Liver (tissue), 9 donors: ENCODE data around the gene NXPH1. TPM values are rescaled to one million over a fixed set of nuclear protein-coding genes. Genes with fewer than 3 reads are reported as not detected.

Source experiments
- DNase-seq: peaks from one replicate; pipeline ENCODE4 v3.0.0-alpha.2; 2017; ENCODE audit warnings: low spot score
- H3K27ac ChIP-seq, 2 donors: one replicate each; pipeline ENCODE4 v1.7.0; 2013; ENCODE audit warnings: inconsistent platforms in 2 of 2, low read length in 2 of 2, control low read depth in 1 of 2, low read depth in 1 of 2, mild to moderate bottlenecking in 1 of 2
- H3K27me3 ChIP-seq, 4 donors: one replicate each; pipeline versions ENCODE4 v1.6.1 to v1.7.0; 2013; ENCODE audit warnings: low read length in 3 of 4, inconsistent platforms in 1 of 4, mild to moderate bottlenecking in 1 of 4, moderate library complexity in 1 of 4; ENCODE audit not compliant: control insufficient read depth in 4 of 4, insufficient read depth in 4 of 4
- H3K36me3 ChIP-seq, 4 donors: one replicate each; pipeline versions ENCODE4 v1.6.1 to v1.7.0; 2013; ENCODE audit warnings: low read length in 3 of 4, mild to moderate bottlenecking in 3 of 4, low read depth in 1 of 4, moderate library complexity in 1 of 4; ENCODE audit not compliant: control insufficient read depth in 4 of 4, insufficient read depth in 3 of 4
- H3K4me1 ChIP-seq, 4 donors: one replicate each; pipeline versions ENCODE4 v1.6.1 to v1.7.0; 2013; ENCODE audit warnings: low read length in 3 of 4, mild to moderate bottlenecking in 3 of 4, moderate library complexity in 1 of 4; ENCODE audit not compliant: control insufficient read depth in 4 of 4, insufficient read depth in 4 of 4
- H3K4me3 ChIP-seq, 3 donors: one replicate each; pipeline versions ENCODE4 v1.6.1 to v1.7.0; 2013; ENCODE audit warnings: low read length in 3 of 3, control low read depth in 1 of 3, low read depth in 1 of 3, mild to moderate bottlenecking in 1 of 3
- H3K9ac ChIP-seq, 2 donors: one replicate each; pipeline ENCODE4 v1.7.0; 2013; ENCODE audit warnings: low read length in 2 of 2, mild to moderate bottlenecking in 2 of 2, moderate library complexity in 2 of 2, control low read depth in 1 of 2, low read depth in 1 of 2
- H3K9me3 ChIP-seq, 4 donors: one replicate each; pipeline versions ENCODE4 v1.6.1 to v1.7.0; 2013; ENCODE audit warnings: low read length in 3 of 4; ENCODE audit not compliant: control insufficient read depth in 4 of 4
- EGR1 ChIP-seq, 2 donors: IDR thresholded peaks; 2 replicates each; pipeline ENCODE4 v1.6.1; 2016 to 2018; ENCODE audit warnings: antibody characterized with exemption in 2 of 2, low read depth in 2 of 2
- FOXA1 ChIP-seq: IDR thresholded peaks from 2 replicates; pipeline ENCODE4 v1.6.1; 2016; ENCODE audit warnings: antibody characterized with exemption
- FOXA2 ChIP-seq: IDR thresholded peaks from 2 replicates; pipeline ENCODE4 v1.6.1; 2016; ENCODE audit warnings: antibody characterized with exemption
- GABPA ChIP-seq, 2 donors: IDR thresholded peaks in 1 of 2; conservative IDR thresholded peaks in 1 of 2; 2 replicates each; pipeline ENCODE4 v1.6.1; 2016; ENCODE audit warnings: antibody characterized with exemption in 2 of 2, mild to moderate bottlenecking in 1 of 2, moderate library complexity in 1 of 2
- HNF4A ChIP-seq, 2 donors: conservative IDR thresholded peaks; 2 replicates each; pipeline ENCODE4 v1.6.1; 2016; ENCODE audit warnings: antibody characterized with exemption in 2 of 2, mild to moderate bottlenecking in 2 of 2
- JUND ChIP-seq, 2 donors: IDR thresholded peaks; 2 replicates each; pipeline ENCODE4 v1.6.1; 2016; ENCODE audit warnings: antibody characterized with exemption in 2 of 2
- NR2F2 ChIP-seq: IDR thresholded peaks from 2 replicates; pipeline ENCODE4 v1.6.1; 2016; ENCODE audit warnings: antibody characterized with exemption
- RAD21 ChIP-seq, 2 donors: IDR thresholded peaks; 2 replicates each; pipeline ENCODE4 v1.6.1; 2016; ENCODE audit warnings: antibody characterized with exemption in 2 of 2, mild to moderate bottlenecking in 2 of 2
- SP1 ChIP-seq: IDR thresholded peaks from 2 replicates; pipeline ENCODE4 v1.6.1; 2018; ENCODE audit warnings: antibody characterized with exemption, mild to moderate bottlenecking
- TAF1 ChIP-seq: conservative IDR thresholded peaks from 2 replicates; pipeline ENCODE4 v1.6.1; 2016; ENCODE audit warnings: antibody characterized with exemption, mild to moderate bottlenecking
- WGBS: extraction: QIAGEN DNeasy Blood & Tissue Kit; methylation state at CpG from one replicate; pipeline ENCODE4 v1.1.7; 2013; 5-methylcytosine and 5-hydroxymethylcytosine counted together
- polyA plus RNA-seq, 2 donors: library from polyadenylated mRNA; stranded (reverse) in 1 of 2; unstranded in 1 of 2; fragments of 200-250 nt in 1 of 2; fragments of >200 nt in 1 of 2; fragmentation: Nextera tagmentation in 1 of 2; extraction: Ambion mirVana in 1 of 2; gene quantifications; one replicate each; pipeline versions ENCODE4 v1.2.1 to v1.2.3, GENCODE V29; 2013 to 2015
- total RNA-seq, 2 donors: library from RNA; depleted of rRNA; stranded (reverse); fragments of >200 nt; gene quantifications; one replicate each; pipeline ENCODE4 v1.2.3, GENCODE V29; 2014
- TF ChIP-seq, protein P1 (sequence below): IDR thresholded peaks from 2 replicates; pipeline ENCODE4 v1.6.1; 2016; ENCODE audit warnings: antibody characterized with exemption
- TF ChIP-seq, protein P2 (sequence below): fragments of 150-350 bp; IDR thresholded peaks from 2 replicates; pipeline ENCODE4 v1.5.1; 2017; ENCODE audit warnings: improper control_type of control experiment, low read depth, low read length; ENCODE audit not compliant: missing input control
- TF ChIP-seq, protein P3 (sequence below): IDR thresholded peaks from 2 replicates; pipeline ENCODE4 v1.6.1; 2016; ENCODE audit warnings: antibody characterized with exemption
- TF ChIP-seq, protein P4 (sequence below): IDR thresholded peaks from 2 replicates; pipeline ENCODE4 v1.6.1; 2016; ENCODE audit warnings: antibody characterized with exemption
- TF ChIP-seq, protein P5 (sequence below): IDR thresholded peaks from 2 replicates; pipeline ENCODE4 v1.6.1; 2016; ENCODE audit warnings: antibody characterized with exemption, mild to moderate bottlenecking
- donor health status: healthy.
- donor health status: healthy.
- donor health status: healthy.
- donor health status: healthy.
- donor health status: healthy.

The NXPH1 gene
- total and polyA plus RNA-seq, 4 donors = not detected

DNA sequence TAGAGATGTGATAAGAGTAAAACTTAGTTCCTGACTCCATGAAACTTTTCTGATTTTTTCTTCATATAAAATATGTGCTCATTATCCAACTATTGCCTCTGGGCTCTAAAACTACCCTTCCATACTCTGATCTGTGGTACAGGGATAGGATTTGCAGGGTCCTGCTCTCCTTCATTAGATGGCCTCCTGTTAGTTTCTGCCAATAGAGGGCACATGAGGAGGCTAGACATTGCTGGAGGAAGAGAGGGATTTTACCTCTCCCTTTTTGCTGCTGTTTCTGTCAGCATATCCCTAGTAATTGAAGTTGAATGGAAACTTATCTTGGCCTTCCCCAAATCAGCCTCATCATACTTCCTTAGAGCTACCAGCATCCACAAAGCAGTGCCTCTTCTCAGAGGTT is 269.4 kb downstream of the NXPH1 start:
- Histone ChIP-seq H3K9ac (no peak overlapping the region), H3K27ac (no peak overlapping the region), H3K9me3 (no peaks in the 10 kb centered on the region), H3K27me3 (no peaks in the 10 kb centered on the region), H3K4me3 (no peak overlapping the region), H3K4me1 (no peaks in the 10 kb centered on the region), H3K36me3 (no peaks in the 10 kb centered on the region)
- no peak for DNase-seq
- TF ChIP-seq, protein P1, sequence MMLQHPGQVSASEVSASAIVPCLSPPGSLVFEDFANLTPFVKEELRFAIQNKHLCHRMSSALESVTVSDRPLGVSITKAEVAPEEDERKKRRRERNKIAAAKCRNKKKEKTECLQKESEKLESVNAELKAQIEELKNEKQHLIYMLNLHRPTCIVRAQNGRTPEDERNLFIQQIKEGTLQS = no peak
- TF ChIP-seq, protein P2, sequence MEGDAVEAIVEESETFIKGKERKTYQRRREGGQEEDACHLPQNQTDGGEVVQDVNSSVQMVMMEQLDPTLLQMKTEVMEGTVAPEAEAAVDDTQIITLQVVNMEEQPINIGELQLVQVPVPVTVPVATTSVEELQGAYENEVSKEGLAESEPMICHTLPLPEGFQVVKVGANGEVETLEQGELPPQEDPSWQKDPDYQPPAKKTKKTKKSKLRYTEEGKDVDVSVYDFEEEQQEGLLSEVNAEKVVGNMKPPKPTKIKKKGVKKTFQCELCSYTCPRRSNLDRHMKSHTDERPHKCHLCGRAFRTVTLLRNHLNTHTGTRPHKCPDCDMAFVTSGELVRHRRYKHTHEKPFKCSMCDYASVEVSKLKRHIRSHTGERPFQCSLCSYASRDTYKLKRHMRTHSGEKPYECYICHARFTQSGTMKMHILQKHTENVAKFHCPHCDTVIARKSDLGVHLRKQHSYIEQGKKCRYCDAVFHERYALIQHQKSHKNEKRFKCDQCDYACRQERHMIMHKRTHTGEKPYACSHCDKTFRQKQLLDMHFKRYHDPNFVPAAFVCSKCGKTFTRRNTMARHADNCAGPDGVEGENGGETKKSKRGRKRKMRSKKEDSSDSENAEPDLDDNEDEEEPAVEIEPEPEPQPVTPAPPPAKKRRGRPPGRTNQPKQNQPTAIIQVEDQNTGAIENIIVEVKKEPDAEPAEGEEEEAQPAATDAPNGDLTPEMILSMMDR = no peak
- TF ChIP-seq, protein P3, sequence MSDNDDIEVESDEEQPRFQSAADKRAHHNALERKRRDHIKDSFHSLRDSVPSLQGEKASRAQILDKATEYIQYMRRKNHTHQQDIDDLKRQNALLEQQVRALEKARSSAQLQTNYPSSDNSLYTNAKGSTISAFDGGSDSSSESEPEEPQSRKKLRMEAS = no peak

DNA sequence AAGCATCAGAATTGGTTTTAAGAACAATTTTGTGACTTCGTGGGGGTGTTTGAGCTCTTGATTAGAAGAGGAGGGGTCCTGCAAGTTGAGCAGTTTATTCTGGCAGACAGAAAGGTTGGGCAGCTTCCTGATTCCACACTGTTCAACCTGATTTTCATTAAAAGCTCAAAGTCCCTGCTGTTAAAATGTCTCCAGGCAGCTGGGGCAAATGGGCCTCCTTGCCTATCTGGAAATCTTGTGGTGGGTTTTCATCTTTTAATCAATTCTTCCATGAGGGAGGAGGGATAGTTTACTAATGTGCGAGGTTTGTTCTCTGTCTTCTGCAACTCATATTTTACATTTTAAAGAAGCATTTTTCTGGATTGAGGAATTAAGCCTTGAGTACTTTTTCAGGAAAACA is 276.7 kb downstream of the NXPH1 start:
- 55% methylated on average over 2 of the region's 2 CpGs for WGBS
- TF ChIP-seq NR2F2 (no peak), JUND (IDR thresholded peaks at IDR 0.05) (no peak), EGR1 (IDR thresholded peaks at IDR 0.05; ENCODE audit: low read depth in 2 of 2) (no peak), HNF4A (conservative IDR thresholded peaks at IDR 0.05) (no peak), SP1 (no peak), TAF1 (no peak), RAD21 (IDR thresholded peaks at IDR 0.05) (no peak), GABPA (IDR thresholded peaks at IDR 0.05 in 1 of 2, conservative IDR thresholded peaks at IDR 0.05 in 1 of 2) (no peak), FOXA1 (no peak), FOXA2 (no peak)
- TF ChIP-seq, protein P4, sequence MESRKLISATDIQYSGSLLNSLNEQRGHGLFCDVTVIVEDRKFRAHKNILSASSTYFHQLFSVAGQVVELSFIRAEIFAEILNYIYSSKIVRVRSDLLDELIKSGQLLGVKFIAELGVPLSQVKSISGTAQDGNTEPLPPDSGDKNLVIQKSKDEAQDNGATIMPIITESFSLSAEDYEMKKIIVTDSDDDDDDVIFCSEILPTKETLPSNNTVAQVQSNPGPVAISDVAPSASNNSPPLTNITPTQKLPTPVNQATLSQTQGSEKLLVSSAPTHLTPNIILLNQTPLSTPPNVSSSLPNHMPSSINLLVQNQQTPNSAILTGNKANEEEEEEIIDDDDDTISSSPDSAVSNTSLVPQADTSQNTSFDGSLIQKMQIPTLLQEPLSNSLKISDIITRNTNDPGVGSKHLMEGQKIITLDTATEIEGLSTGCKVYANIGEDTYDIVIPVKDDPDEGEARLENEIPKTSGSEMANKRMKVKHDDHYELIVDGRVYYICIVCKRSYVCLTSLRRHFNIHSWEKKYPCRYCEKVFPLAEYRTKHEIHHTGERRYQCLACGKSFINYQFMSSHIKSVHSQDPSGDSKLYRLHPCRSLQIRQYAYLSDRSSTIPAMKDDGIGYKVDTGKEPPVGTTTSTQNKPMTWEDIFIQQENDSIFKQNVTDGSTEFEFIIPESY = no peak
- TF ChIP-seq, protein P2 = no peak
- TF ChIP-seq, protein P3 = no peak
- TF ChIP-seq, protein P1 = no peak
- TF ChIP-seq, protein P5, sequence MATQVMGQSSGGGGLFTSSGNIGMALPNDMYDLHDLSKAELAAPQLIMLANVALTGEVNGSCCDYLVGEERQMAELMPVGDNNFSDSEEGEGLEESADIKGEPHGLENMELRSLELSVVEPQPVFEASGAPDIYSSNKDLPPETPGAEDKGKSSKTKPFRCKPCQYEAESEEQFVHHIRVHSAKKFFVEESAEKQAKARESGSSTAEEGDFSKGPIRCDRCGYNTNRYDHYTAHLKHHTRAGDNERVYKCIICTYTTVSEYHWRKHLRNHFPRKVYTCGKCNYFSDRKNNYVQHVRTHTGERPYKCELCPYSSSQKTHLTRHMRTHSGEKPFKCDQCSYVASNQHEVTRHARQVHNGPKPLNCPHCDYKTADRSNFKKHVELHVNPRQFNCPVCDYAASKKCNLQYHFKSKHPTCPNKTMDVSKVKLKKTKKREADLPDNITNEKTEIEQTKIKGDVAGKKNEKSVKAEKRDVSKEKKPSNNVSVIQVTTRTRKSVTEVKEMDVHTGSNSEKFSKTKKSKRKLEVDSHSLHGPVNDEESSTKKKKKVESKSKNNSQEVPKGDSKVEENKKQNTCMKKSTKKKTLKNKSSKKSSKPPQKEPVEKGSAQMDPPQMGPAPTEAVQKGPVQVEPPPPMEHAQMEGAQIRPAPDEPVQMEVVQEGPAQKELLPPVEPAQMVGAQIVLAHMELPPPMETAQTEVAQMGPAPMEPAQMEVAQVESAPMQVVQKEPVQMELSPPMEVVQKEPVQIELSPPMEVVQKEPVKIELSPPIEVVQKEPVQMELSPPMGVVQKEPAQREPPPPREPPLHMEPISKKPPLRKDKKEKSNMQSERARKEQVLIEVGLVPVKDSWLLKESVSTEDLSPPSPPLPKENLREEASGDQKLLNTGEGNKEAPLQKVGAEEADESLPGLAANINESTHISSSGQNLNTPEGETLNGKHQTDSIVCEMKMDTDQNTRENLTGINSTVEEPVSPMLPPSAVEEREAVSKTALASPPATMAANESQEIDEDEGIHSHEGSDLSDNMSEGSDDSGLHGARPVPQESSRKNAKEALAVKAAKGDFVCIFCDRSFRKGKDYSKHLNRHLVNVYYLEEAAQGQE = no peak

More for the DNA sequence above, 276.7 kb downstream of the NXPH1 start:
- Histone ChIP-seq H3K4me3 (no peak overlapping the region), H3K9ac (no peak overlapping the region), H3K27me3 (no peaks in the 10 kb centered on the region), H3K36me3 (no peaks in the 10 kb centered on the region), H3K9me3 (no peaks in the 10 kb centered on the region), H3K27ac (no peak overlapping the region), H3K4me1 (no peaks in the 10 kb centered on the region)
- DNase-seq = no peak
